Astrocyte of the cerebellum (primary cell): ENCODE results near the gene SF1.

Experiments
- DNase-seq: peaks from one replicate; pipeline ENCODE4 v3.0.0-alpha.2; 2011; ENCODE audit warnings: low read depth
- H3K4me3 ChIP-seq: 2 replicates; pipeline ENCODE4 v1.5.1; 2011; ENCODE audit warnings: mild to moderate bottlenecking, low read depth, low read length, moderate library complexity
- CTCF ChIP-seq: IDR thresholded peaks from 2 replicates; pipeline ENCODE4 v1.5.1; 2012; ENCODE audit warnings: low read length, low read depth, moderate library complexity, mild to moderate bottlenecking; ENCODE audit errors: missing control alignments
- in situ Hi-C: cut with HindIII; loops from 2 replicates; pipeline ENCODE4 v1.10.0; 2017; ENCODE audit warnings: low sequenced_read_pairs

SF1 gene

GRCh38 chr11:64760759-64761420 is 17.5 kb downstream of the SF1 start:
- no peak for DNase-seq
- in situ Hi-C loops = loop anchor here (25.0 kb wide), 1 partner anchor 101 kb away; no protein-coding TSS in a partner anchor
- no peak for TF ChIP-seq CTCF
- no peak overlapping the region for H3K4me3 ChIP-seq

- no peak for DNase-seq
- no peak within 1 kb of the TSS for H3K4me3 ChIP-seq
- TF ChIP-seq CTCF = no peak
- in situ Hi-C loops = loop anchor here (25.0 kb wide), 1 partner anchor 102 kb away; no protein-coding TSS in a partner anchor
Observed at GRCh38 chr11:64759722-64760719, 18.3 kb downstream of the SF1 start, which contains the start of gene PYGM. TSS of gene PYGM (minus strand) at chr11:64759974. CDS start at chr11:64759898, 76 bp downstream.

- in situ Hi-C loops = loop anchor here (25.0 kb wide), 1 partner anchor 103 kb away; no protein-coding TSS in a partner anchor
- no peak for DNase-seq
- H3K4me3 ChIP-seq = no peak overlapping the region
- no peak for TF ChIP-seq CTCF
Observed at GRCh38 chr11:64759131-64759721, 19.1 kb downstream of the SF1 start.

- H3K4me3 ChIP-seq = no peak overlapping the region
- in situ Hi-C loops = loop anchor here (25.0 kb wide), 1 partner anchor 104 kb away; no protein-coding TSS in a partner anchor
- DNase-seq = no peak
- TF ChIP-seq CTCF = no peak
Observed at GRCh38 chr11:64758330-64759079, 19.8 kb downstream of the SF1 start.

GRCh38 chr11:64757549-64758329 is 20.6 kb downstream of the SF1 start:
- no peak overlapping the region for H3K4me3 ChIP-seq
- in situ Hi-C loops = loop anchor here (25.0 kb wide), 1 partner anchor 105 kb away; no protein-coding TSS in a partner anchor
- no peak for DNase-seq
- TF ChIP-seq CTCF = no peak
